GM18873 (cell line): ENCODE data around the gene DDTL.

Source experiments
- ATAC-seq: cut with Tn5 transposase; IDR thresholded peaks from one replicate; pipeline ENCODE4 v1.9.1; 2021; ENCODE audit warnings: mild to moderate bottlenecking, moderate library complexity, moderate number of reproducible peaks; ENCODE audit not compliant: unreplicated experiment, low FRiP score

Gene DDTL

DNA sequence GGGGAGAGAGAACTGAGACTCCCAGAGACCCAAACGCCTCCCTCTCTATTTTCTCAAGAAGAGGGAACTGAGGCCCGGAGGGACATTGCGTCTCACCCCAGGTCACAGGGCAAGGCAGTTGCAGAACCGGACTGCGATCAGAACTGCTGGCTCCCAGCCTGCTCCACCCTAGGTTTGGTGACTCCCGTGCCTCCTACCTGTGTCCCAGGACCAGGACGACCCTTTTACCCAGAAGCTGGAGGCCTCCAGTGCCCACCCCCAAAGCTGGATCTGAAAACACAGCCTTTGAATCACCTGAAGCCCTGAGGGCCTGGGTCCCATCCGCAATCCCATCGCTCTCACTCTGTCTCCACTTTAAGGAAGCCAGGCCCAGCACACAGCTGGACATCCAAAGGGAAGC lies 37.2 kb downstream of the DDTL start:
- ATAC-seq, result no peak

DNA sequence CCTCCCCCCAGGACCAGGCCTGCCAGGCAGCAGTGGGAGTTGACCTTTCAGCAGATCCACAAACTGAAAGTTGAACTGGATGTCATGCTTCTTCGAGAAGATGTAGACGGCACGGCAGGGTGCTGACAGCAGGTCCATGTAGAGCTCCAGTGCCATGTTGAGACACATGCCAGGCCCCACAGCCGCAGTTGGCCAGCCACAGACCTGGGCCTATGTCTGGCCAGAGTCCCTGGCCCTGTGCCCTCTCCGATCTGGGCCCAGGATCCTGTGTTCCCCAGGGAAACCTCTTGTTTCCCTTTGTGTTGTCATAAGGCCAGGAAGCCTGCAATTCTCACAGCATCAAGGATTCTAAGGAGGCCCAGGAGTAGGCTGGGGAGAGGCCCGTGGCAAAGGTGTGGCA lies 38.5 kb downstream of the DDTL start, which contains the start of gene GSTT4:
Gene GSTT4, minus strand, starts transcription at position 253 of the 400 bp plus-strand sequence. Its CDS starts 97 bp downstream, at position 156.
- ATAC-seq, result no peak

DNA sequence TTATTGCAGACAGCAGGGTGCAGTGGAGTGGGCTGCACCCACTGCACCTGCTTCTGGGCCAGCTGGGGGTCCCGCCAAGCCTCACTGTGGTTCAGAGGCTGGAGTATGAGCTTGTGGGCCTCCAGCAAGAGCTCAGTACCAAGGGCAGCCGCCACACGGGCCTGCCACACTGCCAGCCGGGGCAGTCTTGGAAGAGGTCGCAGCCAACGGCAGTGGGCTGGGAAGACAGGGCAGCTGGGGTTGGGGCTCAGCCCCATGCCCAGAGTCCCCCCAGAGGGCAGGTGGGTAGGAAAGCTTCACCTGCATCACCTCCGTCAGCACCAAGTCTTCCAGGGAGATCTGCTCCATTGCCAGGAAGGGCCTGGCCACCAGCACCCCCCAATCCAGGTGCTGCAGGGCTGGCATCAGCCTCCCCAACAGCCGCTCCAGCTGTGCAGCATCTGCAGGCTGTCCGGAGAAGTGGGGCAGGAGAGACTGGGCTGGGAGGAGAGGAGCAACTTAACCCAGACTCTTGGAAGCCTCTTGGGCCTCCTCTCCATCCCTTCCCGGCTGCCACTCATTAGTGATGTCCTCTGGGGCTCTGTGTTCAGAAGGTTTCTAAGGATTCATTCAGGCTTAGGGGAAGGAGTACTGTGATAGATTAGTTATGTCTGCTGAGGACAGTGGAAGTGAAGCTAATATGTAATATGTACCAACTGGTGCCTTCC lies 39.7 kb downstream of the DDTL start:
- no peak for ATAC-seq

DNA sequence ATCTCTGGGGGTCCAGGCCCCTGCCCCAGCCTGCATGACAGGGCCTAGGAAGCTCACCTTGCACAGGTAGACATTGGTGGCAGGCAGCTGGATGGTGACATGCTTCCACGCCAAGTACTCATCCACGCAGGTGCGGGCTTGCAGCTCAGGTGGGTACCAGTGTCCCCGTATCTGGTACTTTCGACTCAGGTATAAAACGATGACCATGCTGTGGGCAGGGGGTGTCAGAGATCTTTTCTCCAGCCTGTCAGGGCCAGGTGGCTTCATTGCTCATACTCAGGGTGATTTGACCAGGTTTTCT lies 40.2 kb downstream of the DDTL start:
- no peak for ATAC-seq

DNA sequence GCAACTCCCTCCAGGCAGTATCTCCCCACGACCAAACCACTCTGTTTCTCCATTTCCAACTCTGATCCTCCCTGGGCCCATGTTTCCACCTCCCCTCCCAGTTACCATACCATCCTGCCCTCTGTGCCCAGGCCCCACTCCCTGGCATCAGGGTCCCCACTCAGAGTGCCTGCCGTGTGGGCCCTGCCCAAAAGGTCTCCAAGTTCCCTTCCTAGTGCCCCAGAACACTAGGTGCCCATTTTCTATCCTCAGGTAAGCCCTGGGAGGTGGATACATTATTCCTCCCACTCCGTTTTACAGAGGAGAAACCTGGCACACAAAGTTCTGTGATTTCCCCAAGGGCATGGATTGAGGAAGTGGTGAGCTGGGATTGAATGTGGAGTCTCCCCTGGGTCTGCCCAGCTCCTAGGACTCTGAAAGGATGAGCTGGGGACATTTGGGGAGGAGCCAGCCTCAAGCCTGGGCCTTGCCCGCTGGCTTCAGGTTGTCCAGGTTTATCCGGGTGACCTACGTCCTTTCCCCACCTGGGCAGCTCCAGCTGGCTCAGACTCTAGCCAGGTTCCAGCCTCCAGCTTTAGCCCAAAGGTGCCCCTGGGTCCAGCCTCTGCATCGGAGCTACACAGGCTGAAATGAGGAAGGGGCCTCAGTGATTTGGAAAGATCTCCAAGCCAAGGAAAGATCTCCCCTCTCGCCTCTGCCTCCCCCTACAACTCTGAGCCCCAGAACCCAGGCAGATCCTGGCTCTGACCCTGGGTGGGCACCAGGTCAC lies 40.7 kb downstream of the DDTL start:
- ATAC-seq, result no peak

DNA sequence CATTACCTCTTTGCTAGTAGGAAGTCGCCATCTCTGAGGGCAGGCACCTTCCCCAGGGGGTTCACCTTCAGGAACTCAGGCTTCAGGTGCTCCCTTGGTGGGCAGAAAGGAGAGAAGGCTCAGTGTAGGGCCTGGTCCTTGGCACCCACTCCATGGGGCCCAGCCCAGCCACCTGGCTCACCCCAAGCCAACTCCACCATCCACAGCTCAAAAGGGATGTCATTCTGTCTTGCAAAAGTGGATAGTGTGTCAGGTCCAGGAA lies 41.3 kb downstream of the DDTL start:
- no peak for ATAC-seq

DNA sequence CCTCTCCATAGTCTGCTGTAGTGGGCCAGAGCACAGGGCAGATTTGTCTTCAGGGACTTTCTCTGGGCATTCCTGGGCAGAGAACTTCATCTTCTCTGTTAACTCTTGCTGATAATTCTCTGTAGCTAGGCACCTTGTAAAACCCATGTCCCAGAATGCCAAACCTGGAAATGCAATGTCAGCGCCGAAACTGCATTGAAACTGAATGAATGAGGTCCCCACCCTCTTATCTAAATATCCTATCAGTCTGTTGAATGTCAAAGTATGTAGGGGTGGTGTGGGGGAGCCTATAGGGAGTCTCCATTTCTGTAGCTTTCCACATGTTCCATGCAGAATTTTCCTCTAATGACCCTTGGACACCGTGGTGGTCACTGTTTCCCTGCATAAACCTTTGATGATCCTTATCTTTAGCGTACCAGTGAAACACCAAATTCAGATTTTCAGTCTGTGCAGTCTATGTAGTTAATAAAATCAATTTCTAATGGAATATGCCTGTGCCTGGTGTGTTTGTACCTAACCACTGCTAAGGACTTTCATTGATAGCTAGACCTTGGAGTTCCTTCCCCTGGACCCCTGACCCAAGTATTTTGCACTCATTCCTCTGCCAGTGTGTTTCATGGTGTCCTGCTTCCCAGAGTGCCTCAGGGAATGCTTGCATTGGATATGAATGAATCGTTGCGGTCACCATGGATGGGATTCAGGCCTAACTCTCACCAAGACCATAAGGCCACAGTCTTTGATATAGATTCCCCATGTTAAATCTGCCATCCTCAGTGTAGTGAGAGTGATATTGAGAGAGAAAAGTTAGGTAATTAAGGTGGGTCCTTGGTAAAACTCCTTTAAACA lies 41.9 kb downstream of the DDTL start:
- ATAC-seq, result no peak

DNA sequence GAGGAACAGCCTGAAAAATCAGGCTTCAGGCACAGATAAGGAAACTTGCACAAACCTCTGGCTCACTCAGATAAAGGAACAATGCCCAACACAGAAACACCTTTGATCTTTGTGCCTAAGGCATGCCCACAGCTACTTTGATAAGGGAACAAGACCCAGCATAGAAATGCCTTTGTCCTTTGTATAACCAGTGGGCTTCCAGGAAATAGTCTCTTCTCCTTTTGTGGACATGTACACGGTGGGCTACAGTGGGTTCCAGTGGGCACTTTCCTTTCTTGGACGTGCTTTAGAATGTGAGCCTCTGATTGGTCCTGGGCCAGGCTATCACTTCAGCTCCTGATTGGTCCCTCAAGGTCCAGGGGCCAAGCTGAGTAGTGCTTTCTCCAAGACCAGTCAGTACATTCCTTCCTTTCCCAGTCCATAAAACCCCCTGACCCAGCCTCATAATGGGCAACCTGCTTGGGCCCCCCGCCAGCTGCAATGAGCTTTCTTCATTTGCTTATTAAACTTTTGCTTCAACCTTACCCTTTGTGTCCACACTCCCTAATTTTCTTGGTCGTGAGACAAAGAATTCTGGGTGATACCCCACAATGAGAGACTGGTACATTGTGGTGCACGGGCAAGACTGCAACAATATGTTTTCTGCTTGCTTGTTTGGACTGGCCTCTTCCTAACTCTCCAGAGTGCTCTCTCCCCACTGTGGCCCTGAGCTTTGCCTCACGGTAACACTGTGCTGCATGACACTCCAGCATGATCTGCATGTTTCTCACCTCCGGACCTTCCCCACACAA lies 42.7 kb downstream of the DDTL start:
- ATAC-seq, result no peak

DNA sequence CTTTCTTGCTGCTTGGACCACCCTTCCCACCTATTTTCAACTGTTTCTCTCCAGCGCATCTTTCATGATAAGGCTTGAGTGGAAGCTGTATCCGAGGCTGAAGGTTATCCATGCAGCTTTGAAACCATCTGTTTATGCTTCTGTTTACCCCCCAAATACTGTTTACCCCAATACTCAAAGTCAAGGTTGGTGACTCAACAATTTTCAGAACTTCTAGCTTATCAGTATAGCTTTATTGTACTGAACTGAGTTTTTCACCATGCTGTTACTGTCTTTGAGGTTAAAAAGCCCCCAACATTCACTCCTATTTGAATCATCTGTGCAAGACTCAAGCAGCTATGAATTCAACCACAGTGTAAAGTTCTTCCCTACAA lies 43.3 kb downstream of the DDTL start:
- no peak for ATAC-seq

DNA sequence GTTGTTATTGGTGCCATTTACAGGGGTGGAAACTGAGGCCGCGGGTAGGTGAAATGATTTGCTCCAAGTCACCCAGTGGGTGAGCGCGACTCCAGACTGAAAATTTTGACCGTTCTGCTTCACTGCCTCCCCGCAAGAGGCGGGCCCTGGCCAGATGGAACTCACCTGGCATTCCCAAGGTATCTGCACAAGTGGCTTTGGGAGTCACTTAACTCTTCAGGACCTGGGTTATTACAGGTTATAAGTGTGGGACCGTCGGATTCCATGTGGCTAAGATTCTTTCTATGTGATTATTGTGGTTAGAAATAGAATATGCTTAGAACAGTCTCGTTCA lies 45.0 kb downstream of the DDTL start:
- ATAC-seq, result no peak

DNA sequence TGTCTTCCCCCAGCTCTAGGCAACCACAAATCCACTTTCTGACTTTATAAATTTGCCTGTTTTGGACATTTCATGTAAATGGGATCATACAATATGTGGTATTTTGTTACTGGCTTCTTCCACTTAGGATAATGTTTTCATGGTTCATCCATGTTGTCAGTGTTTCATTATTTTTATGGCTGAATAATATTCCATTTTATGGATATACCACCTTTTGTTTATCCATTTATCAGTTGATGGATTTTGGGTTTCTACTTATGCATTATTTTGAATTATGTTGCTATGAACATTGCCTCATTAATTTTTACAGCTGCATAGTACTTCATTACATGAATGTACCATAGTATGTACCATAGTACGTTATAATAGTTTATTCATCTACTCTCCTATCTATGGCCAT lies 49.5 kb downstream of the DDTL start:
- ATAC-seq, result no peak

DNA sequence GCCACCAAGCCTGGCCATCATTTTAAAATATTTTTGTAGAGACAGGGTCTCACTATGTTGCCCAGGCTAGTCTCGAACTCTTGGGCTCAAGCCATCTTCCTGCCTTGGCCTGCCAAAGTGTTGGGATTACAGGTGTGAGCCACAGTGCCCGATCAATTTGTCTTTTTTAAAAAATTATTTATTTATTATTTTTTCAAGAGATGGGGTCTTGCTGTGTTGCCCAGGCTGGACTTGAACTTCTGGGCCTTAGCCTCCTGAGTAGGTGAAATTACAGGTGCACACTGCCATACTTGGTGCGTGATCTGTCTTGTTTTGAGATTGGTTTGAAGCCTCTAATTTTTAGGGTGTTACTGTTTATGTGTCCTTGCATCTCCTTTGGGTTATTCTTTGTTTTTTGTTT lies 54.6 kb downstream of the DDTL start:
- no peak for ATAC-seq
